Measurements from ENCODE around the gene MSL3B.

DNA sequence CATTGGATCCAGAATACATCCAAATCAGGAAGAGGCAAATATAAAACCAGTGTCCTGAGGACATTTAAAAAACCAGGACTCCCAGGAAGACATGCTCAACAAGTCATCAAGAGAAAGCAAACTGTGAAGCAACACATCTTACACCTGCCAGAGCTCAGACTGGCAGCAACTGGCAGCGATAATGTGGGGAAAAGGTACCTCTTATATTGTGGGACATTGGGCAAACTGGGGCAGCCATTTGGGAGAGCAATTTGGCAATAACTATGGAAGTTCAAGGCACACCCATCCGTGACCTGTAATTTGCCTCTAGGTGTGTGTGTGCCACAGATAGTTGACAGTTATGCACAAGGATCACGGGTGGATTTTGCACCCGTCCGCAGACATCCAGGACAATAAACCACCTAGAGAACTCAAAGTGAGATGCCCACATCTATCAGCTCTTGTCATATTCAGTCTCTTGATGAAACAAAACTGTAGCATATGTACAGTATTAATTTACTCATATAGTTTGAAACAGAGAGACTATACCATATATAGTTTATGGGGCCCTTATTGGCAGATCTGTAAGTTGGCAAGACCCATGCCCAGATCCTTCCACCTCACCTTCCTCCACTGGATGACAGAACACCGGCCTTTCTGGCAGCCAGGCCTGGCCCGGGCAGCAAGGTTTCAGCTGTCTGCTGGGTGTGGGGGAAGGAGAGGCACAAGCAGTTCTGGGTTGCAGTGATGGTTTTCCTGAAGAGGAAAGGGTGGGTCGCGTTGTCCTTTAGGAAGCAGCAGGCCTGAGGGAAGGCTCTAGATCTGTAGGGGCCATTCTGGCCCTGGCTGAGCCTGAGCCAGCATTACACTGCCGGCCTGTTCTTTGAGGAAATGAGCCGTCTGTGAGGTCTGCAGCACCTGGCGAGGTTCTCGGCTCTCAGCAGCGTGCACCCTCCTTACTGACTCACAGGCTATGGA lies 32.7 kb downstream of the MSL3B start:
- no peak for TF ChIP-seq POLR2A (IDR thresholded peaks at IDR 0.05; ENCODE audit: low read depth, low read length)
- no peak for TF ChIP-seq POLR2AphosphoS5 (IDR thresholded peaks at IDR 0.05; ENCODE audit: low read depth, low read length)
- no peak for TF ChIP-seq PAX5 (IDR thresholded peaks at IDR 0.05; ENCODE audit: insufficient read depth, low read length, severe bottlenecking)

Measured in GM12891 (cell line).